Activated CD8-positive, alpha-beta memory T cell treated with anti-CD3 and anti-CD28 coated beads, Interleukin-2, amount 50 U/mL, for 1 hour (primary cell): ENCODE data around the gene TUSC2.
A peak's percentile ranks its signal among the peaks of the same experiment; 100 is the strongest.
"Not testable (repeated sequence)": the region's sequence is repeated elsewhere in the genome, so short reads cannot be mapped to it uniquely, and the experiment has no call there.

Source experiments
- DNase-seq: peaks from one replicate; pipeline ENCODE4 v3.0.0-alpha.2; 2020; ENCODE audit errors: extremely low read depth

TUSC2 gene

GRCh38 chr3:50317300-50317699 is 10.7 kb downstream of the TUSC2 start:
- no peak for DNase-seq

GRCh38 chr3:50316657-50317242 is 11.3 kb downstream of the TUSC2 start:
- no peak for DNase-seq

- no peak for DNase-seq
These were observed 13.2 kb downstream of the TUSC2 start for GRCh38 chr3:50314816-50315215.

- DNase-seq: no peak
These were observed 13.7 kb downstream of the TUSC2 start for GRCh38 chr3:50314342-50314741.

- DNase-seq: not testable (repeated sequence)
These were observed 16.0 kb downstream of the TUSC2 start for GRCh38 chr3:50312041-50312440.

- no peak for DNase-seq
These were observed 23.4 kb downstream of the TUSC2 start for GRCh38 chr3:50304601-50305000.

GRCh38 chr3:50303013-50303815 is 24.8 kb downstream of the TUSC2 start, which contains the start of gene HYAL1:
HYAL1 (minus strand) TSS chr3:50303574; CDS start chr3:50302956, 618 bp downstream.
- no peak for DNase-seq

- no peak for DNase-seq
These were observed 25.7 kb downstream of the TUSC2 start for GRCh38 chr3:50302095-50303012.

GRCh38 chr3:50300681-50301254 is 27.3 kb downstream of the TUSC2 start:
- no peak for DNase-seq

GRCh38 chr3:50299929-50300680 is 27.9 kb downstream of the TUSC2 start:
- DNase-seq: no peak

GRCh38 chr3:50299638-50299928 is 28.4 kb downstream of the TUSC2 start:
- DNase-seq: no peak

- peak; percentile 98 for DNase-seq
These were observed 29.0 kb downstream of the TUSC2 start, which contains the start of the genes HYAL3 and NAA80 for GRCh38 chr3:50298836-50299637. HYAL3 (minus strand) TSS chr3:50299405; CDS start chr3:50295602, 3,803 bp downstream. NAA80 (minus strand) TSS chr3:50299405; CDS start chr3:50297463, 1,942 bp downstream.

GRCh38 chr3:50297896-50298725 is 29.9 kb downstream of the TUSC2 start:
- no peak for DNase-seq

GRCh38 chr3:50297384-50297775 is 30.6 kb downstream of the TUSC2 start:
- no peak for DNase-seq

GRCh38 chr3:50296721-50297383 is 31.2 kb downstream of the TUSC2 start:
- DNase-seq: no peak

GRCh38 chr3:50295553-50296431 is 32.2 kb downstream of the TUSC2 start:
- no peak for DNase-seq

- no peak for DNase-seq
These were observed 33.3 kb downstream of the TUSC2 start for GRCh38 chr3:50294492-50295403.
